Activated CD8-positive, alpha-beta memory T cell treated with anti-CD3 and anti-CD28 coated beads for 24 hours (primary cell): ENCODE data around the gene TNK1.
"Not testable (repeated sequence)": the region's sequence is repeated elsewhere in the genome, so short reads cannot be mapped to it uniquely, and the experiment has no call there.

ENCODE experiments used
- DNase-seq: peaks from one replicate; pipeline ENCODE4 v3.0.0-alpha.2; 2020

The TNK1 gene

GRCh38 chr17:7355573-7355972, 25.3 kb upstream of the TNK1 start:
- DNase-seq, result no peak

GRCh38 chr17:7356072-7356549, 24.8 kb upstream of the TNK1 start:
- peak; percentile 94 for DNase-seq

GRCh38 chr17:7356756-7357155, 24.1 kb upstream of the TNK1 start:
- no peak for DNase-seq

- DNase-seq, result no peak
Measured at GRCh38 chr17:7357381-7357780, 23.5 kb upstream of the TNK1 start.

- DNase-seq, result no peak
Measured at GRCh38 chr17:7361906-7362305, 19.0 kb upstream of the TNK1 start.

GRCh38 chr17:7363311-7363710, 17.6 kb upstream of the TNK1 start:
- no peak for DNase-seq

- DNase-seq, result not testable (repeated sequence)
Measured at GRCh38 chr17:7365963-7366362, 14.9 kb upstream of the TNK1 start.

GRCh38 chr17:7367083-7367482, 13.8 kb upstream of the TNK1 start:
- no peak for DNase-seq

GRCh38 chr17:7367918-7368598, 12.8 kb upstream of the TNK1 start:
- DNase-seq, result no peak

- DNase-seq, result not testable (repeated sequence)
Measured at GRCh38 chr17:7368599-7368994, 12.3 kb upstream of the TNK1 start.

GRCh38 chr17:7369825-7370224, 11.1 kb upstream of the TNK1 start:
- no peak for DNase-seq

GRCh38 chr17:7370853-7371252, 10.0 kb upstream of the TNK1 start:
- no peak for DNase-seq

GRCh38 chr17:7374353-7374752, 6.5 kb upstream of the TNK1 start:
- no peak for DNase-seq

- DNase-seq, result no peak
Measured at GRCh38 chr17:7379134-7379533, 1.8 kb upstream of the TNK1 start.

GRCh38 chr17:7380321-7380720, 568 bp upstream of the TNK1 start:
- DNase-seq, result no peak

GRCh38 chr17:7382901-7383300, 2.0 kb downstream of the TNK1 start:
- DNase-seq, result no peak

- no peak for DNase-seq
Measured at GRCh38 chr17:7383371-7383741, 2.5 kb downstream of the TNK1 start.

GRCh38 chr17:7383742-7384488, 3.0 kb downstream of the TNK1 start:
- DNase-seq, result peak; percentile 92

GRCh38 chr17:7384489-7385081, 3.7 kb downstream of the TNK1 start:
- DNase-seq, result no peak

- DNase-seq, result no peak
Measured at GRCh38 chr17:7388856-7389255, 8.0 kb downstream of the TNK1 start.

GRCh38 chr17:7389924-7390910, 9.3 kb downstream of the TNK1 start:
- no peak for DNase-seq

GRCh38 chr17:7391307-7391706, 10.4 kb downstream of the TNK1 start:
- no peak for DNase-seq
